ENCODE results near the gene SYT15. TPM values are rescaled to one million over a fixed set of nuclear protein-coding genes. Genes with fewer than 3 reads are reported as not detected.

Gene SYT15
- total RNA-seq, 2 experiments from 2014 or later = 0.51 to 0.71 TPM

GRCh38 chr10:46540412-46541016 lies 38.4 kb upstream of the SYT15 start:
- POLR2A ChIA-PET = no interaction called here
- H3K36me3 Mint-ChIP-seq = no peaks in the 10 kb centered on the region
- H3K4me3 Mint-ChIP-seq = no peak overlapping the region
- no peak overlapping the region for H3K27ac Mint-ChIP-seq
- CTCF ChIA-PET = interaction anchor here (0.6 to 1.0 kb wide), 2 partner anchors 10 to 20 kb away, joined by 3 to 4 read pairs; no protein-coding TSS in a partner anchor
- peaks cover 41% of the 10 kb centered on the region for H3K27me3 Mint-ChIP-seq
- intact Hi-C loops (cut with micrococcal nuclease) = no loop called here
- H3K4me1 Mint-ChIP-seq (ENCODE audit: low read depth) = no peaks in the 10 kb centered on the region
- DNase-seq = peak; percentile 4
- H3K9me3 Mint-ChIP-seq = no peaks in the 10 kb centered on the region

- Mint-ChIP-seq H3K4me1 (ENCODE audit: low read depth) (no peaks in the 10 kb centered on the region), H3K4me3 (no peak overlapping the region), H3K9me3 (no peaks in the 10 kb centered on the region), H3K27me3 (peaks cover 41% of the 10 kb centered on the region), H3K27ac (no peak overlapping the region), H3K36me3 (no peaks in the 10 kb centered on the region)
- ChIA-PET CTCF (interaction anchor here (0.6 kb wide), 1 partner anchor 19 kb away, joined by 4 read pairs; no protein-coding TSS in a partner anchor), POLR2A (no interaction called here)
- peak; percentile 13 for DNase-seq
- intact Hi-C loops (cut with micrococcal nuclease) = no loop called here
Observed at GRCh38 chr10:46541017-46541661, 37.8 kb upstream of the SYT15 start.

GRCh38 chr10:46541735-46542566 lies 37.0 kb upstream of the SYT15 start:
- intact Hi-C loops (cut with micrococcal nuclease) = no loop called here
- H3K9me3 Mint-ChIP-seq = no peaks in the 10 kb centered on the region
- no peaks in the 10 kb centered on the region for H3K36me3 Mint-ChIP-seq
- DNase-seq = peak; percentile 8
- peaks cover 37% of the 10 kb centered on the region for H3K27me3 Mint-ChIP-seq
- H3K27ac Mint-ChIP-seq = no peak overlapping the region
- no peaks in the 10 kb centered on the region for H3K4me1 Mint-ChIP-seq (ENCODE audit: low read depth)
- no peak overlapping the region for H3K4me3 Mint-ChIP-seq
- CTCF ChIA-PET = no interaction called here
- POLR2A ChIA-PET = no interaction called here

GRCh38 chr10:46542567-46543465 lies 36.1 kb upstream of the SYT15 start:
- intact Hi-C loops (cut with micrococcal nuclease) = no loop called here
- DNase-seq = peak; percentile 8

GRCh38 chr10:46543466-46544377 lies 35.2 kb upstream of the SYT15 start:
- intact Hi-C loops (cut with micrococcal nuclease) = no loop called here
- H3K4me1 Mint-ChIP-seq (ENCODE audit: low read depth) = no peaks in the 10 kb centered on the region
- H3K36me3 Mint-ChIP-seq = no peaks in the 10 kb centered on the region
- CTCF ChIA-PET = no interaction called here
- H3K27ac Mint-ChIP-seq = no peak overlapping the region
- no peaks in the 10 kb centered on the region for H3K9me3 Mint-ChIP-seq
- no peak overlapping the region for H3K4me3 Mint-ChIP-seq
- POLR2A ChIA-PET = no interaction called here
- peak; percentile 8 for DNase-seq
- peaks cover 30% of the 10 kb centered on the region for H3K27me3 Mint-ChIP-seq

More at GRCh38 chr10:46542567-46543465, 36.1 kb upstream of the SYT15 start:
- ChIA-PET POLR2A (no interaction called here), CTCF (no interaction called here)
- Mint-ChIP-seq H3K36me3 (no peaks in the 10 kb centered on the region), H3K9me3 (no peaks in the 10 kb centered on the region), H3K4me3 (no peak overlapping the region), H3K4me1 (ENCODE audit: low read depth) (no peaks in the 10 kb centered on the region), H3K27ac (no peak overlapping the region), H3K27me3 (peaks cover 34% of the 10 kb centered on the region)

- peaks cover 21% of the 10 kb centered on the region for H3K27me3 Mint-ChIP-seq
- intact Hi-C loops (cut with micrococcal nuclease) = no loop called here
- H3K27ac Mint-ChIP-seq = no peak overlapping the region
- no peaks in the 10 kb centered on the region for H3K4me1 Mint-ChIP-seq (ENCODE audit: low read depth)
- H3K4me3 Mint-ChIP-seq = no peak overlapping the region
- POLR2A ChIA-PET = no interaction called here
- no peaks in the 10 kb centered on the region for H3K9me3 Mint-ChIP-seq
- CTCF ChIA-PET = interaction anchor here (1.6 kb wide), 1 partner anchor 15 kb away, joined by 3 read pairs; no protein-coding TSS in a partner anchor
- DNase-seq = peak; percentile 17
- H3K36me3 Mint-ChIP-seq = no peaks in the 10 kb centered on the region
Observed at GRCh38 chr10:46544989-46545791, 33.7 kb upstream of the SYT15 start.

- no peak for DNase-seq
- no peaks in the 10 kb centered on the region for H3K4me1 Mint-ChIP-seq (ENCODE audit: low read depth)
- peaks cover 14% of the 10 kb centered on the region for H3K27me3 Mint-ChIP-seq
- no peaks in the 10 kb centered on the region for H3K9me3 Mint-ChIP-seq
- ChIA-PET POLR2A (no interaction called here), CTCF (interaction anchor here (1.6 kb wide), 1 partner anchor 14 kb away, joined by 3 read pairs; no protein-coding TSS in a partner anchor)
- intact Hi-C loops (cut with micrococcal nuclease) = no loop called here
- H3K4me3 Mint-ChIP-seq = no peak overlapping the region
- H3K27ac Mint-ChIP-seq = no peak overlapping the region
- no peaks in the 10 kb centered on the region for H3K36me3 Mint-ChIP-seq
Observed at GRCh38 chr10:46545861-46546590, 32.9 kb upstream of the SYT15 start.

- peak; percentile 9 for DNase-seq
- Mint-ChIP-seq H3K4me3 (no peak overlapping the region), H3K4me1 (ENCODE audit: low read depth) (no peaks in the 10 kb centered on the region), H3K9me3 (no peaks in the 10 kb centered on the region), H3K27me3 (peaks cover 13% of the 10 kb centered on the region), H3K36me3 (no peaks in the 10 kb centered on the region), H3K27ac (no peak overlapping the region)
- ChIA-PET POLR2A (no interaction called here), CTCF (no interaction called here)
- intact Hi-C loops (cut with micrococcal nuclease) = no loop called here
Observed at GRCh38 chr10:46546591-46547540, 32.1 kb upstream of the SYT15 start.

GRCh38 chr10:46547541-46548497 lies 31.1 kb upstream of the SYT15 start:
- no peaks in the 10 kb centered on the region for H3K9me3 Mint-ChIP-seq

More at GRCh38 chr10:46547541-46548497, 31.1 kb upstream of the SYT15 start:
- DNase-seq = peak; percentile 8
- CTCF ChIA-PET = no interaction called here
- Mint-ChIP-seq H3K36me3 (no peaks in the 10 kb centered on the region), H3K4me3 (no peak overlapping the region), H3K27me3 (peaks cover 6% of the 10 kb centered on the region), H3K27ac (no peak overlapping the region), H3K4me1 (ENCODE audit: low read depth) (no peaks in the 10 kb centered on the region)
- intact Hi-C loops (cut with micrococcal nuclease) = no loop called here
- POLR2A ChIA-PET = no interaction called here

Measured in activated CD4-positive, alpha-beta memory T cell treated with anti-CD3 and anti-CD28 coated beads for 36 hours (primary cell).